WTC11 (cell line): ENCODE results near the gene RPIA. TPM values are rescaled to one million over a fixed set of nuclear protein-coding genes. Genes with fewer than 3 reads are reported as not detected.

Source experiments
- ATAC-seq: fragments of 200-7000 bp; cut with Tn5 transposase; 2 replicates; pipeline ENCODE4 v1.10.0; 2021; ENCODE audit warnings: mild to moderate bottlenecking, moderate library complexity
- CTCF ChIA-PET: fragments of 300-600 bp; sonication (Branson Sonifier 250); formaldehyde crosslinking; loops from one replicate; lab custom pipeline; 2021; ENCODE audit warnings: antibody characterized with exemption; lab: Charles Lee
- POLR2A ChIA-PET: fragments of 350-600 bp; sonication (Branson Sonifier 250); formaldehyde crosslinking; loops from one replicate; lab custom pipeline; 2021; ENCODE audit warnings: antibody characterized with exemption; lab: Charles Lee
- DNase-seq: peaks from one replicate; pipeline ENCODE4 v3.0.0; 2021; ENCODE audit warnings: low spot score
- H3K27ac Mint-ChIP-seq: 2 replicates; pipeline ENCODE4 v1.8.0; 2021; ENCODE audit warnings: mixed read lengths
- H3K27me3 Mint-ChIP-seq: 2 replicates; pipeline ENCODE4 v1.8.0; 2021; ENCODE audit warnings: low read depth, mild to moderate bottlenecking, moderate library complexity, mixed read lengths
- H3K36me3 Mint-ChIP-seq: 2 replicates; pipeline ENCODE4 v1.8.0; 2021; ENCODE audit warnings: mixed read lengths
- H3K4me1 Mint-ChIP-seq: 2 replicates; pipeline ENCODE4 v1.8.0; 2022; ENCODE audit warnings: mixed read lengths
- H3K4me3 Mint-ChIP-seq: 2 replicates; pipeline ENCODE4 v1.8.0; 2021; ENCODE audit warnings: mild to moderate bottlenecking, moderate library complexity, mixed read lengths
- H3K9me3 Mint-ChIP-seq: 2 replicates; pipeline ENCODE4 v1.8.0; 2021; ENCODE audit warnings: mixed read lengths
- ARID4B ChIP-seq: sonication (generic); formaldehyde crosslinking; IDR thresholded peaks from 2 replicates; pipeline ENCODE4 v1.8.0; 2023; ENCODE audit warnings: missing genetic modification reagents, mild to moderate bottlenecking, borderline replicate concordance
- ATF1 ChIP-seq: sonication (generic); formaldehyde crosslinking; IDR thresholded peaks from 2 replicates; pipeline ENCODE4 v1.8.1; 2023; ENCODE audit warnings: mild to moderate bottlenecking, moderate library complexity, missing genetic modification reagents
- ATF2 ChIP-seq: sonication (generic); formaldehyde crosslinking; IDR thresholded peaks from 2 replicates; pipeline ENCODE4 v1.8.1; 2022; ENCODE audit warnings: low read depth, missing genetic modification reagents, borderline replicate concordance
- CBFB ChIP-seq: sonication (generic); formaldehyde crosslinking; IDR thresholded peaks from 2 replicates; pipeline ENCODE4 v1.8.1; 2022; ENCODE audit warnings: mild to moderate bottlenecking, low read depth, missing genetic modification reagents
- ERG ChIP-seq: fragments of 250-450 bp; sonication (Bioruptor Pico); IDR thresholded peaks from 2 replicates; pipeline ENCODE4 v1.8.0; 2021; ENCODE audit warnings: mild to moderate bottlenecking
- FOXJ3 ChIP-seq: sonication (generic); formaldehyde crosslinking; IDR thresholded peaks from 2 replicates; pipeline ENCODE4 v1.9.0; 2021; ENCODE audit warnings: missing genetic modification reagents, mild to moderate bottlenecking, borderline replicate concordance
- GABPB1 ChIP-seq: sonication (generic); formaldehyde crosslinking; IDR thresholded peaks from 2 replicates; pipeline ENCODE4 v1.8.1; 2023; ENCODE audit warnings: mild to moderate bottlenecking, missing genetic modification reagents
- HMGXB4 ChIP-seq: sonication (generic); formaldehyde crosslinking; IDR thresholded peaks from 2 replicates; pipeline ENCODE4 v1.8.1; 2023; ENCODE audit warnings: mild to moderate bottlenecking, moderate library complexity, missing genetic modification reagents
- IRF2 ChIP-seq: sonication (generic); formaldehyde crosslinking; IDR thresholded peaks from 2 replicates; pipeline ENCODE4 v1.8.0; 2022; ENCODE audit warnings: low read depth, missing genetic modification reagents, borderline replicate concordance
- MXD4 ChIP-seq: fragments of 250-450 bp; sonication (Bioruptor Pico); IDR thresholded peaks from 2 replicates; pipeline ENCODE4 v1.8.0; 2021; ENCODE audit warnings: mild to moderate bottlenecking, moderate library complexity, borderline replicate concordance
- MYBL2 ChIP-seq: sonication (generic); formaldehyde crosslinking; IDR thresholded peaks from 2 replicates; pipeline ENCODE4 v1.8.1; 2023; ENCODE audit warnings: mild to moderate bottlenecking, moderate library complexity, missing genetic modification reagents
- OVOL2 ChIP-seq: fragments of 250-450 bp; sonication (Bioruptor Pico); IDR thresholded peaks from 2 replicates; pipeline ENCODE4 v1.9.0; 2021; ENCODE audit warnings: mild to moderate bottlenecking, borderline replicate concordance
- SMAD4 ChIP-seq: sonication (generic); formaldehyde crosslinking; IDR thresholded peaks from 2 replicates; pipeline ENCODE4 v1.8.0; 2022; ENCODE audit warnings: mild to moderate bottlenecking, missing genetic modification reagents
- SOX15 ChIP-seq: fragments of 250-450 bp; sonication (Bioruptor Pico); IDR thresholded peaks from 2 replicates; pipeline ENCODE4 v1.9.0; 2021; ENCODE audit warnings: mild to moderate bottlenecking
- TP53 ChIP-seq: sonication (generic); formaldehyde crosslinking; IDR thresholded peaks from 2 replicates; pipeline ENCODE4 v1.8.1; 2023; ENCODE audit warnings: mild to moderate bottlenecking, missing genetic modification reagents
- ZNF263 ChIP-seq: sonication (generic); formaldehyde crosslinking; IDR thresholded peaks from 2 replicates; pipeline ENCODE4 v1.8.1; 2022; ENCODE audit warnings: low read depth, mild to moderate bottlenecking, moderate library complexity, missing genetic modification reagents
- ZNF317 ChIP-seq: sonication (generic); formaldehyde crosslinking; IDR thresholded peaks from 2 replicates; pipeline ENCODE4 v1.8.1; 2023; ENCODE audit warnings: low read depth, mild to moderate bottlenecking, moderate library complexity, missing genetic modification reagents, borderline replicate concordance
- ZNF423 ChIP-seq: fragments of 250-450 bp; sonication (Bioruptor Pico); IDR thresholded peaks from 2 replicates; pipeline ENCODE4 v2.1.2; 2022; ENCODE audit warnings: mild to moderate bottlenecking, moderate library complexity
- ZNF425 ChIP-seq: fragments of 250-450 bp; sonication (Bioruptor Pico); conservative IDR thresholded peaks from 2 replicates; pipeline ENCODE4 v1.9.0; 2021; ENCODE audit warnings: mild to moderate bottlenecking
- total RNA-seq: library from RNA; stranded (reverse); gene quantifications from 3 replicates; pipeline ENCODE4 v1.2.3, GENCODE V29; 2021

Gene RPIA
- total RNA-seq, 1 experiment from 2014 or later = 23.4 TPM

- TF ChIP-seq ARID4B = no peak
- TF ChIP-seq ZNF423 (CRISPR knock-in tag) = no peak
- TF ChIP-seq MYBL2 (CRISPR knock-in tag) = no peak
- TF ChIP-seq MXD4 (CRISPR knock-in tag) = no peak
- TF ChIP-seq ATF1 (CRISPR knock-in tag) = no peak
- TF ChIP-seq SMAD4 = no peak
- TF ChIP-seq GABPB1 (CRISPR knock-in tag) = no peak
- no peak for TF ChIP-seq CBFB
- TF ChIP-seq HMGXB4 (CRISPR knock-in tag) = no peak
- TF ChIP-seq FOXJ3 (CRISPR knock-in tag) = no peak
- TF ChIP-seq TP53 = no peak
- peaks cover 32% of the 10 kb centered on the region for H3K36me3 Mint-ChIP-seq
- POLR2A ChIA-PET = no interaction called here
- peaks cover 37% of the 10 kb centered on the region for H3K4me1 Mint-ChIP-seq
- H3K4me3 Mint-ChIP-seq = no peak overlapping the region
- peak; percentile 59 for ATAC-seq
- peaks cover 11% of the 10 kb centered on the region for H3K9me3 Mint-ChIP-seq
- no peak overlapping the region; the same call in 1 of the 2 replicates for H3K27ac Mint-ChIP-seq
- CTCF ChIA-PET = no interaction called here
- DNase-seq = no peak
- no peaks in the 10 kb centered on the region for H3K27me3 Mint-ChIP-seq
Observed at GRCh38 chr2:88698498-88699233, 7.2 kb downstream of the RPIA start.

- H3K4me1 Mint-ChIP-seq = peaks cover 18% of the 10 kb centered on the region
- H3K9me3 Mint-ChIP-seq = peaks cover 37% of the 10 kb centered on the region
- CTCF ChIA-PET = no interaction called here
- H3K27me3 Mint-ChIP-seq = no peaks in the 10 kb centered on the region
- no peak for DNase-seq
- no peak for ATAC-seq
- H3K36me3 Mint-ChIP-seq = peaks cover 42% of the 10 kb centered on the region
- POLR2A ChIA-PET = no interaction called here
- no peak overlapping the region for H3K27ac Mint-ChIP-seq
- no peak overlapping the region for H3K4me3 Mint-ChIP-seq
- TF ChIP-seq IRF2 (CRISPR knock-in tag) (no peak), ATF2 (no peak)
Observed at GRCh38 chr2:88707003-88707402, 15.5 kb downstream of the RPIA start.

- H3K4me1 Mint-ChIP-seq = peaks cover 31% of the 10 kb centered on the region
- POLR2A ChIA-PET = no interaction called here
- peaks cover 29% of the 10 kb centered on the region for H3K9me3 Mint-ChIP-seq
- CTCF ChIA-PET = no interaction called here
- no peak overlapping the region for H3K4me3 Mint-ChIP-seq
- no peaks in the 10 kb centered on the region for H3K27me3 Mint-ChIP-seq
- peaks cover 32% of the 10 kb centered on the region for H3K36me3 Mint-ChIP-seq
- H3K27ac Mint-ChIP-seq = no peak overlapping the region
- DNase-seq = no peak
- ATAC-seq = no peak
- TF ChIP-seq SOX15 (no peak), CBFB (no peak), OVOL2 (CRISPR knock-in tag) (no peak), ZNF317 (CRISPR knock-in tag) (no peak), ERG (CRISPR knock-in tag) (no peak), ZNF263 (no peak), ZNF425 (CRISPR knock-in tag) (no peak)
Observed at GRCh38 chr2:88709181-88709631, 17.7 kb downstream of the RPIA start.
